ENCODE results near the gene NET1. TPM values are rescaled to one million over a fixed set of nuclear protein-coding genes. Genes with fewer than 3 reads are reported as not detected.
"Not testable (repeated sequence)": the region's sequence is repeated elsewhere in the genome, so short reads cannot be mapped to it uniquely, and the experiment has no call there.

The NET1 gene
- total RNA-seq, 1 donor from 2014 or later = 47.5 TPM

- H3K27ac Mint-ChIP-seq (ENCODE audit: unreplicated experiment) = no peak overlapping the region
- H3K9me3 Mint-ChIP-seq (ENCODE audit: low read depth) = peaks cover 2% of the 10 kb centered on the region
- H3K4me3 Mint-ChIP-seq (ENCODE audit: unreplicated experiment) = no peak overlapping the region
Observed at GRCh38 chr10:5467207-5467535, 54.8 kb downstream of the NET1 start.

DNA sequence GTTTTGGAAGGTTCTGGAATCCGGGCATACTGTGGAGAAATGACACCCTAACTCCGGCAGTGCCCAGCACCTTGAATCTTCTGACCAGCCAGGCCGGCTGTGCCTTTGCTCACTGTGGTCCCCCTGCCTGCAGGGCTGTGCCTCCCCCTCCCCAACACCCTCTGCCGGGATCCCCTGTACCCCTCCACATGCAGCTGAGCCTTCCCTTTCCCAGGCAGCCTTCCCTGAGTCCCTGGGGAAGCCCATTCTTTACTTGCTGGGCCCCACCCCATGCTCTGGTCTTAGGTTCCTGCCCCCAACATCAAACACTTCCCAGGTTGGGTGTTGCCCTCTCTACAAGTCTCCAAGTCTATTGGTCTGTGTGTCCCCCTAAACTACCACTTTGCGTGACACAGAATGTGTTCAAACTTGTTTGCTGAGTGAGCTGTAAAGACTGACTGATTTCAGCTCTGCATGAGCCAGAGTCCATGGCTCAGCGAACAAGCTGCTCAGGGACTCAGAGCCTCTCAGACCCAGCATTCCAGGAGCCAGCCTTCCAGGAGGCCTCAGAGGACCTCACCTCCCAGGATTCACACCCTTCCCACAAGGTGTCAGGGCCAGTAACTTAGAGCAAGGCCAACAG is 55.4 kb downstream of the NET1 start:
- no peak overlapping the region for H3K4me3 Mint-ChIP-seq (ENCODE audit: unreplicated experiment)
- H3K27ac Mint-ChIP-seq (ENCODE audit: unreplicated experiment) = no peak overlapping the region
- H3K9me3 Mint-ChIP-seq (ENCODE audit: low read depth) = peaks cover 2% of the 10 kb centered on the region
- H3K27me3 Mint-ChIP-seq (ENCODE audit: low read depth) = no peaks in the 10 kb centered on the region
- TF ChIP-seq, protein P1, sequence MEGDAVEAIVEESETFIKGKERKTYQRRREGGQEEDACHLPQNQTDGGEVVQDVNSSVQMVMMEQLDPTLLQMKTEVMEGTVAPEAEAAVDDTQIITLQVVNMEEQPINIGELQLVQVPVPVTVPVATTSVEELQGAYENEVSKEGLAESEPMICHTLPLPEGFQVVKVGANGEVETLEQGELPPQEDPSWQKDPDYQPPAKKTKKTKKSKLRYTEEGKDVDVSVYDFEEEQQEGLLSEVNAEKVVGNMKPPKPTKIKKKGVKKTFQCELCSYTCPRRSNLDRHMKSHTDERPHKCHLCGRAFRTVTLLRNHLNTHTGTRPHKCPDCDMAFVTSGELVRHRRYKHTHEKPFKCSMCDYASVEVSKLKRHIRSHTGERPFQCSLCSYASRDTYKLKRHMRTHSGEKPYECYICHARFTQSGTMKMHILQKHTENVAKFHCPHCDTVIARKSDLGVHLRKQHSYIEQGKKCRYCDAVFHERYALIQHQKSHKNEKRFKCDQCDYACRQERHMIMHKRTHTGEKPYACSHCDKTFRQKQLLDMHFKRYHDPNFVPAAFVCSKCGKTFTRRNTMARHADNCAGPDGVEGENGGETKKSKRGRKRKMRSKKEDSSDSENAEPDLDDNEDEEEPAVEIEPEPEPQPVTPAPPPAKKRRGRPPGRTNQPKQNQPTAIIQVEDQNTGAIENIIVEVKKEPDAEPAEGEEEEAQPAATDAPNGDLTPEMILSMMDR (IDR thresholded peaks at IDR 0.05) = no peak
- H3K4me1 Mint-ChIP-seq (ENCODE audit: low read depth) = peaks cover 20% of the 10 kb centered on the region
- DNase-seq (ENCODE audit: low spot score) = no peak
- H3K36me3 Mint-ChIP-seq (ENCODE audit: low read depth) = no peaks in the 10 kb centered on the region

More at GRCh38 chr10:5467207-5467535, 54.8 kb downstream of the NET1 start:
- H3K36me3 Mint-ChIP-seq (ENCODE audit: low read depth) = no peaks in the 10 kb centered on the region
- no peaks in the 10 kb centered on the region for H3K27me3 Mint-ChIP-seq (ENCODE audit: low read depth)
- DNase-seq (ENCODE audit: low spot score) = no peak
- TF ChIP-seq, protein P1 (IDR thresholded peaks at IDR 0.05) = no peak
- H3K4me1 Mint-ChIP-seq (ENCODE audit: low read depth) = peaks cover 23% of the 10 kb centered on the region

DNA sequence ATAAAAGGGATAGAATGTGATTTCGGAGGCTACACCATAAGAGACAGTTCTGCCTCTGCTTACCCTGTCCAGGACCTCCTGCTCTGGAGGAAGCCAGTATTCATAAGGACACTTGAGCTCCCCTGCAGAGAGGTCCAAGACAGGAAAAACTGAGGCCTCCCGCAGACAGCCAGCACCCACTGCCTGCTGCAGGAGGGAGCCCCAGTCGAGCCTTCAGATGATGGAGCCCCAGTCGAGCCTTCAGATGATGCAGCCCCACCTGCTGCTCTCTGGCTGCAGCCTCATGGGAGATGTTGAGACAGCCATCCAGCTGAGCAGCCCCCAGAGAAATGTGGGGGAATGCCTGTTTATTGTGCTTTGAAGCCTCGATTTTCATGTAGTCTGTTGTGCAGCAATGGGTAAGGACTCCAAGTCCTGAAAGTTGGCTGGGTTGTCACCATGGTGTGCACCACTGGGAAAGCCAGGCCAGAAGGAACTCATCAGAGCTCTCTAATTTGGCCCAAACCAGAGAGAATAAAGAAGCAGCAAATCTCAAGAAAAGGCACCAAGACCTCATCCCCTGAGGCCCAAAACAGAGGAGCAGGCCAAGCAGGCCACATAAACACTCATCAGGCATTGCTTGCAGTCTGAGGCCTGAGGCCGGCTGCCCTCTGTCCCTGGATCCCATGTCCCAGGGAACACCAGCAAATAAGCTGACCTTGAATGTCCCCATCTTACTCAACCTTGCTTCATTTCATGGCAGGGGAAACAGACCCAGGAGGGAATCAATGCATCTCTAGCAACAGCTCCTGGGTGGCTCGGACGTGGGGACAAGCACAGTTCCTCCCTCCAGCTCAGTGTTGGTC is 56.1 kb downstream of the NET1 start:
- no peak overlapping the region for H3K4me3 Mint-ChIP-seq (ENCODE audit: unreplicated experiment)
- no peaks in the 10 kb centered on the region for H3K27me3 Mint-ChIP-seq (ENCODE audit: low read depth)
- DNase-seq (ENCODE audit: low spot score) = no peak
- H3K9me3 Mint-ChIP-seq (ENCODE audit: low read depth) = peaks cover 2% of the 10 kb centered on the region
- H3K27ac Mint-ChIP-seq (ENCODE audit: unreplicated experiment) = no peak overlapping the region
- H3K36me3 Mint-ChIP-seq (ENCODE audit: low read depth) = no peaks in the 10 kb centered on the region
- TF ChIP-seq, protein P1 (IDR thresholded peaks at IDR 0.05) = no peak
- peaks cover 17% of the 10 kb centered on the region for H3K4me1 Mint-ChIP-seq (ENCODE audit: low read depth)

DNA sequence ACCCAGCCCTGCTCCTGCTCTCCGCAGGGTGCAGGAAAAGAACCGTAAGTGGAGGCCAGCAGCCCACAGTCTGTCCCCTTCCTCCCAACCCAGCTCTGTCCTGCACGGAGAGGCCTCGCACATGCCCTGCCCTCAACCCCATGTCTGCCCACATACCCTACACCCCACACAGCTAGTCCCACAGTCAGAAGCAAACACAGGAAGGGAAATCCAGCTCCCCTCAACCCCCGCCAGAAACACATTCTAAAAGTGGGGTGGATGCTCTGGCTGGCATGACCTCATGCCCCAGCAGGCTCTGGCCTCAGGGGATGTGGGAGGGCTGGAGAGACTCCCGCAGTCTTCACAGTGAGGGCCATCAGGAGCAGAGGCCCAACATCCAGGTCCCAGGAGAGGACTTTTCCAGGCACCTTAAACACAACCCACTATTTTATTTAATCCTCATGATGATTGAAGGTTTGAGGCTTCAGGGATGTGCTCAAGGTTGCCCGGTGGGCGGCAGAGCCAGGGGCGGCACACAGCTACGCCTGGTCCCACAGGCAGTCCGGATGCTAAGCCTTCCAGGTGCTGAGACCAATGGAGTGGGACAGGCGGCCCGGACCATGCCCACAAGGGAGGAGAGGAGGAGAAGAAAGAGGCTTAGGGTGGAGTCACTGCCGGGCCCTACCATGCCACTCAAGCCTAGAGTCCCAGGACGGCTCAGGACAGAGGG is 57.1 kb downstream of the NET1 start:
- TF ChIP-seq, protein P1 (IDR thresholded peaks at IDR 0.05) = no peak
- Mint-ChIP-seq H3K4me1 (ENCODE audit: low read depth) (peaks cover 17% of the 10 kb centered on the region), H3K36me3 (ENCODE audit: low read depth) (no peaks in the 10 kb centered on the region), H3K27me3 (ENCODE audit: low read depth) (no peaks in the 10 kb centered on the region), H3K27ac (ENCODE audit: unreplicated experiment) (no peak overlapping the region), H3K9me3 (ENCODE audit: low read depth) (peaks cover 2% of the 10 kb centered on the region), H3K4me3 (ENCODE audit: unreplicated experiment) (no peak overlapping the region)
- DNase-seq (ENCODE audit: low spot score) = no peak

DNA sequence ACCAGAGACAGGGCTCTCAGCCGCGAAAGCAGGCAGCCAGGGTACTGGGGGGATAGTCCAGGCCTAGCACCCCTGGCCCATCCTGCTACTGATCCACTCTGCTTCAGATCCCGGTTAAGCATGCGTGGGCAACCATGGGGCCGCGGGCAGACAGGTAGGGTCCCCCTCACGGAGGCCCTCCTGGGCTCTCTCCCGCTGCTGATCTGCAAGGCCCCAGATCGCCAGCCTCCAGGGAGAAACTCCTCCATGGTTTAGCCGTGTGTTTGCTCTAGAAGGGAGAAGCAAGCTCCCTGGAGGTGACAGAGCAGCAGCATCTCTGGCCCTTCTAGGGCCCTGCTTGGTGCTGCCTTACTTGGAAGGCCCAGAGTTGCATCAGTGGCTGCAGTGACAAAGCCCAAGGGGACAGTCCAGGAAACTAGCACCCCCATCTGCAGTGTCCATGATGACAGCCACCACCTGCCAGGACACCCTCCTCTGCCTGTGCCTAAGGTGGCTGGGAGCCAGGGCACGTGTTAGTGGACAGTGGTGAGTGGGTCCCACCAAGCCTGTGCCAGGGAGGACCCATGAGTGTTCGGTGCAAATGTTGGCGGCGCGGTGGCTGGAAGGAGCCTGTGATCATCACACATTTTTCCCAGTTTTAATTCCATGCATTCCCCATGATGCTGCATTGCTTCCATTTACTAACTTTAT is 57.9 kb downstream of the NET1 start:
- Mint-ChIP-seq H3K36me3 (ENCODE audit: low read depth) (no peaks in the 10 kb centered on the region), H3K9me3 (ENCODE audit: low read depth) (peaks cover 2% of the 10 kb centered on the region), H3K27ac (ENCODE audit: unreplicated experiment) (no peak overlapping the region), H3K27me3 (ENCODE audit: low read depth) (no peaks in the 10 kb centered on the region), H3K4me3 (ENCODE audit: unreplicated experiment) (no peak overlapping the region), H3K4me1 (ENCODE audit: low read depth) (peaks cover 17% of the 10 kb centered on the region)
- TF ChIP-seq, protein P1 (IDR thresholded peaks at IDR 0.05) = no peak
- no peak for DNase-seq (ENCODE audit: low spot score)

GRCh38 chr10:5474642-5475041 is 62.3 kb downstream of the NET1 start:
- H3K36me3 Mint-ChIP-seq (ENCODE audit: low read depth); DNase-seq (ENCODE audit: low spot score); H3K4me1 Mint-ChIP-seq (ENCODE audit: low read depth); H3K27me3 Mint-ChIP-seq (ENCODE audit: low read depth); H3K4me3 Mint-ChIP-seq (ENCODE audit: unreplicated experiment); H3K27ac Mint-ChIP-seq (ENCODE audit: unreplicated experiment); H3K9me3 Mint-ChIP-seq (ENCODE audit: low read depth): not testable (repeated sequence)

DNA sequence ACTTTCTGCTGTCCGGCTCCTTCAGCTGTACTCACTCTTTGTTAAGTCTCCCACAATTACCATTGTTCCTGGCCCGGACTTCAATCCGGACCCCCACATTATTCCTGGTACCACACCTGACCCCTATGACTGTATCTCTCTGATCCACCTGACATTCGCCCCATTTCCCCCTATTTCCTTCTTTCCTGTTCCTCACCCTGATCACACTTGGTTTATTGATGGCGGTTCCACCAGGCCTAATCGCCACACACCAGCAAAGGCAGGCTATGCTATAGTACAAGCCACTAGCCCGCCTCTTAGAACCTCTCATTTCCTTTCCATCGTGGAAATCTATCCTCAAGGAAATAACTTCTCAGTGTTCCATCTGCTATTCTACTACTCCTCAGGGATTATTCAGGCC is 62.7 kb downstream of the NET1 start:
- not testable (repeated sequence) for DNase-seq (ENCODE audit: low spot score); H3K27ac Mint-ChIP-seq (ENCODE audit: unreplicated experiment); H3K36me3 Mint-ChIP-seq (ENCODE audit: low read depth); H3K9me3 Mint-ChIP-seq (ENCODE audit: low read depth); H3K27me3 Mint-ChIP-seq (ENCODE audit: low read depth); H3K4me3 Mint-ChIP-seq (ENCODE audit: unreplicated experiment); H3K4me1 Mint-ChIP-seq (ENCODE audit: low read depth)
